Measurements from ENCODE around the gene YPEL2.
A peak's percentile ranks its signal among the peaks of the same experiment; 100 is the strongest.

YPEL2 gene

DNA sequence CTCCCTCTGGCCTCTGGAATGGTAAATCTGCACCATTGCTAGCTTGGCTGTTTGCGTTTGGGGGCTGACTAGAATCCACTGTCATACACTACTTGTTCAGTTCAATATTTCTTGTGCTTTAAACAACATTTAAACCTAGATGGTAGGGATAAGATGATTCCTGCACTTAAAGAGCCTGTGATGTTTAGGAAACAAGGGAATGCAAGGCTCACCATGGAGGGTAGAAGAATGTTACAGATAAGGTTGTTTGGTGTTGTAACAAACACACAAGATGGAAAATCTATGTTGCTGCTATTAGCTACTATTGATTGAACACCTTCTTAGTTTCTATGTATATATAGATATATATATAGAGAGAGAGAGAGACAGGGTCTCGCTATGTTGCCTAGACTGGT is 31.4 kb downstream of the YPEL2 start:
- H2AFZ ChIP-seq, result no peak overlapping the region
- peaks cover 54% of the 10 kb centered on the region for H3K4me1 ChIP-seq
- no peak overlapping the region for H3K9ac ChIP-seq
- TF ChIP-seq, protein P1, sequence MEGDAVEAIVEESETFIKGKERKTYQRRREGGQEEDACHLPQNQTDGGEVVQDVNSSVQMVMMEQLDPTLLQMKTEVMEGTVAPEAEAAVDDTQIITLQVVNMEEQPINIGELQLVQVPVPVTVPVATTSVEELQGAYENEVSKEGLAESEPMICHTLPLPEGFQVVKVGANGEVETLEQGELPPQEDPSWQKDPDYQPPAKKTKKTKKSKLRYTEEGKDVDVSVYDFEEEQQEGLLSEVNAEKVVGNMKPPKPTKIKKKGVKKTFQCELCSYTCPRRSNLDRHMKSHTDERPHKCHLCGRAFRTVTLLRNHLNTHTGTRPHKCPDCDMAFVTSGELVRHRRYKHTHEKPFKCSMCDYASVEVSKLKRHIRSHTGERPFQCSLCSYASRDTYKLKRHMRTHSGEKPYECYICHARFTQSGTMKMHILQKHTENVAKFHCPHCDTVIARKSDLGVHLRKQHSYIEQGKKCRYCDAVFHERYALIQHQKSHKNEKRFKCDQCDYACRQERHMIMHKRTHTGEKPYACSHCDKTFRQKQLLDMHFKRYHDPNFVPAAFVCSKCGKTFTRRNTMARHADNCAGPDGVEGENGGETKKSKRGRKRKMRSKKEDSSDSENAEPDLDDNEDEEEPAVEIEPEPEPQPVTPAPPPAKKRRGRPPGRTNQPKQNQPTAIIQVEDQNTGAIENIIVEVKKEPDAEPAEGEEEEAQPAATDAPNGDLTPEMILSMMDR (IDR thresholded peaks at IDR 0.05), result no peak
- no peak overlapping the region for H3K27ac ChIP-seq
- no peak overlapping the region for H3K4me3 ChIP-seq (ENCODE audit: low read depth, low read length)
- no peaks in the 10 kb centered on the region for H3K36me3 ChIP-seq (ENCODE audit: control insufficient read depth, insufficient read depth, low read length)
- no peaks in the 10 kb centered on the region for H3K9me3 ChIP-seq (ENCODE audit: control insufficient read depth, low read length)
- no peaks in the 10 kb centered on the region for H3K27me3 ChIP-seq (ENCODE audit: control insufficient read depth, insufficient read depth, low read length)
- H3K79me2 ChIP-seq, result peaks cover 62% of the 10 kb centered on the region
- no peak overlapping the region for H3K4me2 ChIP-seq (ENCODE audit: low read length)

DNA sequence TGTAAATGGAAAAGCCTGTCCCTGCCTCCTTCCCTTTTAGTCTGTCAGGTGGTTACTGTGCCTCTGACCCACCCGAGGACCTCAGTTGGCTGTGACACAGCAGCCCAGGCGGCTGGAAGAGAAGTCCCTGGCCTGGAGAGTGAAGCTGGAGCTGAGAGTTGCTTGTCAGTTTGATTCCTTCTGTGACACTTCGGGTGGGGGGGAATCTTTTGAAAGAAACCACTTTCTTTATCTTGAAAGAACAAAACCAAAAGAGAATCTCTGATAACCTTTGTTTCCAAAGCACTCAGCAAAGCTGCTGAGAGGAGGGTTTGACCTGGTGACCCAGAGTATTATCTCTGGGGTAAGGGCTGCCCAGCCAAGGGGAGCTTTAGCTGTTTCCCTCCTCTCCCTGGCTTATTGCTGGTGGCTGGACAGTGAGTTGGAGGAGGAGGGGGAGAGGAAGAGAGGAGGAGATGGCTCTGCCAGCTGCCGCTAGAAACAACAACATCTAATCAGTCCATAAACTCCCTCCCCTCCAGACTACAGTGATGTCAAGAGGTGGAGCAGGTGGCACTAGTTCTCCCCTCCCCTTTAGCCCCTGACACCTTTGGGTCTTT is 34.0 kb downstream of the YPEL2 start:
- H3K79me2 ChIP-seq, result peaks cover 71% of the 10 kb centered on the region
- H2AFZ ChIP-seq, result no peak overlapping the region
- no peak overlapping the region for H3K9ac ChIP-seq
- no peak overlapping the region for H3K4me3 ChIP-seq (ENCODE audit: low read depth, low read length)
- peaks cover 70% of the 10 kb centered on the region for H3K4me1 ChIP-seq
- peak overlapping the region; percentile 49 for H3K4me2 ChIP-seq (ENCODE audit: low read length)
- no peaks in the 10 kb centered on the region for H3K36me3 ChIP-seq (ENCODE audit: control insufficient read depth, insufficient read depth, low read length)
- no peaks in the 10 kb centered on the region for H3K27me3 ChIP-seq (ENCODE audit: control insufficient read depth, insufficient read depth, low read length)
- H3K27ac ChIP-seq, result peak overlapping the region; percentile 76
- H3K9me3 ChIP-seq (ENCODE audit: control insufficient read depth, low read length), result no peaks in the 10 kb centered on the region
- TF ChIP-seq, protein P1 (IDR thresholded peaks at IDR 0.05), result no peak

DNA sequence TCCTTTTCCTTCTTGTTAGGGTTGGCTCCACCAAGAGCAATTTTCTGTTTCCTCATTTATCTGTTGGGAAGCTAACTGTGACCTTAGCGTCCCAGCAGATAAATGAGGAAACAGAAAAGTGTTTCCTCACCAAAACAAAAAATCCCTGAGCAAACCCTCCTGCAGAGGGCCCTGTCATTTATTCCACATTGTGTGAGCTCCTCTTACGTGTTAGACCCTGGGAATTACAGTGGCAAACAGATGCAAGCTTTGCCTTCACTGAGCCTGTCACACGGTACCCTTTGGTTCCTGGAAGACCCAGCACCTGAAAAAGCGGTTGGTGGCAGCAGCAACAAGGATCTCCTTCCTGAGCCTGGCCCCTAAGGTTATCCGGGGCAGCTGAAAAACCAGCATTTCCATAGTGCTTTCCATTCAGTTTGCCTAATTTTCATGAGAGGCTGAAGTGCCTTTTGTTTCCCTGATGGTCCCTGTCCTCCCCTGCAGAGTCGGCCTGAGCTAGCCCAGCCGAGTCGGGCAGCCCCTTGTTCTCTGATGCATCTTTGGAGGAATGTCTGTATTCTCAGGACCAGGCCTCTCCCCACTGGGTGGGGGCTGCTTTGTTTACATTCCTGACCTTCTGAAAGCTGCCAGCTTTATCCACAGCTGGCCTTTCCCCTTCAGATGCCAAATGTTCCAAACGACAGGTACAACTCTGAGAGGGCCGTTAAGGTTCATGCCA is 34.7 kb downstream of the YPEL2 start:
- H3K27me3 ChIP-seq (ENCODE audit: control insufficient read depth, insufficient read depth, low read length), result no peaks in the 10 kb centered on the region
- H3K4me2 ChIP-seq (ENCODE audit: low read length), result peak overlapping the region; percentile 49
- peaks cover 71% of the 10 kb centered on the region for H3K79me2 ChIP-seq
- H2AFZ ChIP-seq, result no peak overlapping the region
- H3K27ac ChIP-seq, result peak overlapping the region; percentile 76
- H3K9ac ChIP-seq, result no peak overlapping the region
- peak overlapping the region; percentile 6 for H3K4me3 ChIP-seq (ENCODE audit: low read depth, low read length)
- no peaks in the 10 kb centered on the region for H3K9me3 ChIP-seq (ENCODE audit: control insufficient read depth, low read length)
- TF ChIP-seq, protein P1 (IDR thresholded peaks at IDR 0.05), result no peak
- H3K4me1 ChIP-seq, result peaks cover 74% of the 10 kb centered on the region
- no peaks in the 10 kb centered on the region for H3K36me3 ChIP-seq (ENCODE audit: control insufficient read depth, insufficient read depth, low read length)

DNA sequence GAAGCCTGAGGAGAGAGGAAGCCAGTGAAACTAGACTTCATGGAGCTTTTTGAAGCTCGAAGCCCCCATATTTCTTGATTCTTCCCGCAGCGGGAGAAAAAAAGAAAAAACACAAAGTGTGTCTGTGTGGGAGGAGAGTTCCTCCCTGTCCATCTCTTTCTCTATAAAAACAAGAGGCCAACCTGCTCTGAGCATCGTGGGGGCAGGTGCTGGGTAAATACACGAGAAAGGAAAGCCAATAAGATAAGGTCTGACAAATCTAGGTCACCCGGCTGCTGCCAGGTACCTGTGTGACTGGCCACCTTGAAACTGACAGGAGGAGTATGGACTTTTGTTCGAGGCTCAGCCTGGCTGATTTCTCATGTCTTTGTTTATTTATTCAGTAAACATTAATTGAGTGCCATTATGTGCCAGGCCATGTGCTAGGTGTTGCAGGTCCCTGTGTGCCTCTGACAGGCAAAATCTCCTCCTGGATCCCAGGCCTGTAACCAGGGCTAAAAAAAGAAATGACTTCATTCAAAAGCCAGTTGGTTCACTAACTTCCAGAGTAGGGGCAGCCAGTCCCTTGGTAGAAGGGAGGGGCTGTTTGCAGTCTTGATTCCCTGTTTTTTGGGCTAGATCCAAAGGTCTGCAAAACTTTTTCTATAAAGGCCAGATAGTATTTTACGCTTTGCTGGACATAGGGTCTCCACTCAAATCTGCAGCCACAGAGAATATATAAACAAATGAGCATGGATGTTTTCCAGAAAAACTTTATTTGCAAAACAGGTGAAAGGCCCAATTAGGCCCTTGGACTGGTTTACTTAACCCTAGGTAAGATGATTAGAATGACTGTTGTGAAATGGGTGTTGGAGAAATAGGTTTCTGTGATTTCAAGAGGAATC is 35.6 kb downstream of the YPEL2 start:
- no peak overlapping the region for H2AFZ ChIP-seq
- peaks cover 71% of the 10 kb centered on the region for H3K4me1 ChIP-seq
- H3K4me3 ChIP-seq (ENCODE audit: low read depth, low read length), result peak overlapping the region; percentile 27
- H3K79me2 ChIP-seq, result peaks cover 66% of the 10 kb centered on the region
- H3K27me3 ChIP-seq (ENCODE audit: control insufficient read depth, insufficient read depth, low read length), result no peaks in the 10 kb centered on the region
- H3K9me3 ChIP-seq (ENCODE audit: control insufficient read depth, low read length), result no peaks in the 10 kb centered on the region
- peak overlapping the region; percentile 49 for H3K4me2 ChIP-seq (ENCODE audit: low read length)
- no peak overlapping the region for H3K9ac ChIP-seq
- no peaks in the 10 kb centered on the region for H3K36me3 ChIP-seq (ENCODE audit: control insufficient read depth, insufficient read depth, low read length)
- TF ChIP-seq, protein P1 (IDR thresholded peaks at IDR 0.05), result no peak
- peak overlapping the region; percentile 76 for H3K27ac ChIP-seq

All from parathyroid adenoma (tissue), 2 donors.